ENCODE results near the gene OCLN.
A peak's percentile ranks its signal among the peaks of the same experiment; 100 is the strongest.
"Not testable (repeated sequence)": the region's sequence is repeated elsewhere in the genome, so short reads cannot be mapped to it uniquely, and the experiment has no call there.

Gene OCLN

GRCh38 chr5:69454460-69455249, 37.9 kb upstream of the OCLN start:
- H3K27ac ChIP-seq (replicated peaks): no peak overlapping the region
- no peaks in the 10 kb centered on the region for H3K27me3 ChIP-seq (ENCODE audit: insufficient read depth, poor library complexity, severe bottlenecking)
- TF ChIP-seq, protein P1, sequence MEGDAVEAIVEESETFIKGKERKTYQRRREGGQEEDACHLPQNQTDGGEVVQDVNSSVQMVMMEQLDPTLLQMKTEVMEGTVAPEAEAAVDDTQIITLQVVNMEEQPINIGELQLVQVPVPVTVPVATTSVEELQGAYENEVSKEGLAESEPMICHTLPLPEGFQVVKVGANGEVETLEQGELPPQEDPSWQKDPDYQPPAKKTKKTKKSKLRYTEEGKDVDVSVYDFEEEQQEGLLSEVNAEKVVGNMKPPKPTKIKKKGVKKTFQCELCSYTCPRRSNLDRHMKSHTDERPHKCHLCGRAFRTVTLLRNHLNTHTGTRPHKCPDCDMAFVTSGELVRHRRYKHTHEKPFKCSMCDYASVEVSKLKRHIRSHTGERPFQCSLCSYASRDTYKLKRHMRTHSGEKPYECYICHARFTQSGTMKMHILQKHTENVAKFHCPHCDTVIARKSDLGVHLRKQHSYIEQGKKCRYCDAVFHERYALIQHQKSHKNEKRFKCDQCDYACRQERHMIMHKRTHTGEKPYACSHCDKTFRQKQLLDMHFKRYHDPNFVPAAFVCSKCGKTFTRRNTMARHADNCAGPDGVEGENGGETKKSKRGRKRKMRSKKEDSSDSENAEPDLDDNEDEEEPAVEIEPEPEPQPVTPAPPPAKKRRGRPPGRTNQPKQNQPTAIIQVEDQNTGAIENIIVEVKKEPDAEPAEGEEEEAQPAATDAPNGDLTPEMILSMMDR (IDR thresholded peaks at IDR 0.05; ENCODE audit: insufficient read depth, low read length): no peak
- no peak for TF ChIP-seq SPI1 (IDR thresholded peaks at IDR 0.05; ENCODE audit: borderline replicate concordance, low read depth)
- TF ChIP-seq, protein P2, sequence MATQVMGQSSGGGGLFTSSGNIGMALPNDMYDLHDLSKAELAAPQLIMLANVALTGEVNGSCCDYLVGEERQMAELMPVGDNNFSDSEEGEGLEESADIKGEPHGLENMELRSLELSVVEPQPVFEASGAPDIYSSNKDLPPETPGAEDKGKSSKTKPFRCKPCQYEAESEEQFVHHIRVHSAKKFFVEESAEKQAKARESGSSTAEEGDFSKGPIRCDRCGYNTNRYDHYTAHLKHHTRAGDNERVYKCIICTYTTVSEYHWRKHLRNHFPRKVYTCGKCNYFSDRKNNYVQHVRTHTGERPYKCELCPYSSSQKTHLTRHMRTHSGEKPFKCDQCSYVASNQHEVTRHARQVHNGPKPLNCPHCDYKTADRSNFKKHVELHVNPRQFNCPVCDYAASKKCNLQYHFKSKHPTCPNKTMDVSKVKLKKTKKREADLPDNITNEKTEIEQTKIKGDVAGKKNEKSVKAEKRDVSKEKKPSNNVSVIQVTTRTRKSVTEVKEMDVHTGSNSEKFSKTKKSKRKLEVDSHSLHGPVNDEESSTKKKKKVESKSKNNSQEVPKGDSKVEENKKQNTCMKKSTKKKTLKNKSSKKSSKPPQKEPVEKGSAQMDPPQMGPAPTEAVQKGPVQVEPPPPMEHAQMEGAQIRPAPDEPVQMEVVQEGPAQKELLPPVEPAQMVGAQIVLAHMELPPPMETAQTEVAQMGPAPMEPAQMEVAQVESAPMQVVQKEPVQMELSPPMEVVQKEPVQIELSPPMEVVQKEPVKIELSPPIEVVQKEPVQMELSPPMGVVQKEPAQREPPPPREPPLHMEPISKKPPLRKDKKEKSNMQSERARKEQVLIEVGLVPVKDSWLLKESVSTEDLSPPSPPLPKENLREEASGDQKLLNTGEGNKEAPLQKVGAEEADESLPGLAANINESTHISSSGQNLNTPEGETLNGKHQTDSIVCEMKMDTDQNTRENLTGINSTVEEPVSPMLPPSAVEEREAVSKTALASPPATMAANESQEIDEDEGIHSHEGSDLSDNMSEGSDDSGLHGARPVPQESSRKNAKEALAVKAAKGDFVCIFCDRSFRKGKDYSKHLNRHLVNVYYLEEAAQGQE (IDR thresholded peaks at IDR 0.05; ENCODE audit: insufficient replicate concordance, low read depth): no peak
- TF ChIP-seq POLR2AphosphoS5 (IDR thresholded peaks at IDR 0.05; ENCODE audit: low read depth): no peak
- no peak for TF ChIP-seq GABPA (IDR thresholded peaks at IDR 0.05; ENCODE audit: low read depth)
- no peak overlapping the region for H3K4me3 ChIP-seq (replicated peaks; ENCODE audit: insufficient read depth, low read length)
- peak in 1 of 2 experiments; percentile 1 for DNase-seq (ENCODE audit: low read depth in 1 of 2, low spot score in 1 of 2)

- DNase-seq (ENCODE audit: low read depth in 1 of 2, low spot score in 1 of 2); H3K27me3 ChIP-seq (ENCODE audit: insufficient read depth, poor library complexity, severe bottlenecking); H3K27ac ChIP-seq (replicated peaks); H3K4me3 ChIP-seq (replicated peaks; ENCODE audit: insufficient read depth, low read length): not testable (repeated sequence)
Measured at GRCh38 chr5:69455428-69455988, 37.1 kb upstream of the OCLN start.

GRCh38 chr5:69462170-69462569, 30.4 kb upstream of the OCLN start:
- DNase-seq (ENCODE audit: low read depth in 1 of 2, low spot score in 1 of 2): no peak
- Histone ChIP-seq H3K4me3 (replicated peaks; ENCODE audit: insufficient read depth, low read length) (no peak overlapping the region), H3K27ac (replicated peaks) (no peak overlapping the region), H3K27me3 (ENCODE audit: insufficient read depth, poor library complexity, severe bottlenecking) (no peaks in the 10 kb centered on the region)
- TF ChIP-seq, protein P2 (IDR thresholded peaks at IDR 0.05; ENCODE audit: insufficient replicate concordance, low read depth): no peak
- TF ChIP-seq POLR2AphosphoS5 (IDR thresholded peaks at IDR 0.05; ENCODE audit: low read depth) (no peak), GABPA (IDR thresholded peaks at IDR 0.05; ENCODE audit: low read depth) (no peak), SPI1 (IDR thresholded peaks at IDR 0.05; ENCODE audit: borderline replicate concordance, low read depth) (no peak)
- TF ChIP-seq, protein P1 (IDR thresholded peaks at IDR 0.05; ENCODE audit: insufficient read depth, low read length): no peak

- not testable (repeated sequence) for H3K27me3 ChIP-seq (ENCODE audit: insufficient read depth, poor library complexity, severe bottlenecking); H3K27ac ChIP-seq (replicated peaks); H3K4me3 ChIP-seq (replicated peaks; ENCODE audit: insufficient read depth, low read length); DNase-seq (ENCODE audit: low read depth in 1 of 2, low spot score in 1 of 2)
Measured at GRCh38 chr5:69466375-69466774, 26.2 kb upstream of the OCLN start.

Data from HL-60 (cell line).